ENCODE measurements around the gene CDR2L. TPM values are rescaled to one million over a fixed set of nuclear protein-coding genes. Genes with fewer than 3 reads are reported as not detected.
A peak's percentile ranks its signal among the peaks of the same experiment; 100 is the strongest.
"Not testable (repeated sequence)": the region's sequence is repeated elsewhere in the genome, so short reads cannot be mapped to it uniquely, and the experiment has no call there.

Gene CDR2L
- total RNA-seq, 1 experiment from 2014 or later: 3.4 TPM

DNA sequence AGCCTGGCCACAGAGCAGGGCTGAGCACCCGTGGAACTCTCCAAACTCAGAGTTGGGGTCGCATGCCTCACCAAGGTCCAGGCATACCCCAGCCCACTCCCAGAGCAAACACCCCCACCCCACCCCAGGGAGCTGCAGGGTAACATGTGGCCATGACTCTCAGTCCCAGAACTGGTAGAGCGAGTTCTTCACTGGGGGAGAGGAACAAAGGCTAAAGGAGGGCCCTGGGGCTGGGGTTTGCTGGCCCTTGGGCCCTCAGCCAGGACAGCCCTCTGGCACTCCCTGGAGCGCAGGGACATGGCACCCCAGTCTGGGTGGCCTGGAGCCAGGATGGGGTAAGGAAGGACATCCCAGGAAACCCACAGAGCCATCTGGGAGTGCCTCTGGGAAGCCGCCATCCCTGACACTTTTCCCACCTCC is 19.1 kb upstream of the CDR2L start:
- Mint-ChIP-seq H3K27me3 (ENCODE audit: insufficient read depth, unreplicated experiment) (peaks cover 10% of the 10 kb centered on the region), H3K9me3 (ENCODE audit: unreplicated experiment) (no peaks in the 10 kb centered on the region), H3K4me1 (ENCODE audit: insufficient read depth, unreplicated experiment) (peaks cover 13% of the 10 kb centered on the region), H3K27ac (ENCODE audit: low read depth, unreplicated experiment) (no peak overlapping the region), H3K36me3 (ENCODE audit: insufficient read depth, unreplicated experiment) (no peaks in the 10 kb centered on the region), H3K4me3 (ENCODE audit: unreplicated experiment) (no peak overlapping the region)
- ChIA-PET POLR2A (no interaction called here), CTCF (interaction anchor here (0.6 to 2.4 kb wide), 4 partner anchors 10 to 354 kb away, joined by 3 to 11 read pairs (median 4); partner anchors contain the start of gene OTOP2)
- TF ChIP-seq CTCF (IDR thresholded peaks at IDR 0.05; ENCODE audit: unreplicated experiment): no peak
- BruUV-seq (replicated peaks): no TSS peak
- intact Hi-C loops (cut with micrococcal nuclease): no loop called here
- no peak for DNase-seq (ENCODE audit: unreplicated experiment)

DNA sequence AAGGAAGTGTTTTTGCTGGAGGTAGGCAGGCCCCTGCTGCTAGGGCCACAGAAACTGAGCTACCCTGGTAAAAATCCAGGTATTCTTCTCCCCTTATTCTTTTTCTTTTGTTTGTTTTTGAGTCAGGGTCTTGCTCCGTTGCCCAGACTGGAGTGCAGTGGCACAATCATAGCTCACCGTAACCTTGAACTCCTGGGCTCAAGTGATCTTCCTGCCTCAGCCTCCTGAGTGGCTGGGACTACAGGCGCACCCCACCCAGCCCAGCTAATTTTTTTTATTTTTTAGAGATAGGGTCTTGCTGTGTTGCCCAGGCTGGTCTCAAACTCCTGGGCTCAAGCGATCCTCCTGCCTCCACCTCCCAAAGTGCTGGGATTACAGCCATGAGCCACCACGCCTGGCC is 17.9 kb upstream of the CDR2L start:
- ChIA-PET POLR2A (interaction anchor here (1.2 kb wide), 1 partner anchor 96 kb away, joined by 3 read pairs; the partner anchor contains the start of gene FDXR), CTCF (interaction anchor here (0.5 to 2.4 kb wide), 4 partner anchors 10 to 45 kb away, joined by 3 to 11 read pairs (median 4); partner anchors contain the start of genes MRPL58 and OTOP2)
- intact Hi-C loops (cut with micrococcal nuclease); H3K36me3 Mint-ChIP-seq (ENCODE audit: insufficient read depth, unreplicated experiment); H3K4me3 Mint-ChIP-seq (ENCODE audit: unreplicated experiment); DNase-seq (ENCODE audit: unreplicated experiment); H3K9me3 Mint-ChIP-seq (ENCODE audit: unreplicated experiment); BruUV-seq (replicated peaks); H3K27ac Mint-ChIP-seq (ENCODE audit: low read depth, unreplicated experiment): not testable (repeated sequence)
- Mint-ChIP-seq H3K4me1 (ENCODE audit: insufficient read depth, unreplicated experiment) (peaks cover 13% of the 10 kb centered on the region), H3K27me3 (ENCODE audit: insufficient read depth, unreplicated experiment) (peaks cover 14% of the 10 kb centered on the region)

GRCh38 chr17:74970395-74970794 is 17.0 kb upstream of the CDR2L start:
- H3K4me3 Mint-ChIP-seq (ENCODE audit: unreplicated experiment): no peak overlapping the region
- no peak for TF ChIP-seq CTCF (IDR thresholded peaks at IDR 0.05; ENCODE audit: unreplicated experiment)
- POLR2A ChIA-PET: interaction anchor here (2.3 kb wide), 1 partner anchor 9 kb away, joined by 9 read pairs; no protein-coding TSS in a partner anchor
- no peak for DNase-seq (ENCODE audit: unreplicated experiment)
- H3K27me3 Mint-ChIP-seq (ENCODE audit: insufficient read depth, unreplicated experiment): peaks cover 14% of the 10 kb centered on the region
- H3K27ac Mint-ChIP-seq (ENCODE audit: low read depth, unreplicated experiment): peak overlapping the region; percentile 66
- no peaks in the 10 kb centered on the region for H3K9me3 Mint-ChIP-seq (ENCODE audit: unreplicated experiment)
- CTCF ChIA-PET: interaction anchor here (0.6 to 1.0 kb wide), 2 partner anchors 42 to 214 kb away, joined by 3 read pairs; partner anchors contain the start of gene MRPL58
- intact Hi-C loops (cut with micrococcal nuclease): no loop called here
- H3K4me1 Mint-ChIP-seq (ENCODE audit: insufficient read depth, unreplicated experiment): peaks cover 9% of the 10 kb centered on the region
- no TSS peak for BruUV-seq (replicated peaks)
- H3K36me3 Mint-ChIP-seq (ENCODE audit: insufficient read depth, unreplicated experiment): no peaks in the 10 kb centered on the region

GRCh38 chr17:74971069-74971841 is 16.2 kb upstream of the CDR2L start:
- TF ChIP-seq CTCF (IDR thresholded peaks at IDR 0.05; ENCODE audit: unreplicated experiment): no peak
- no TSS peak for BruUV-seq (replicated peaks)
- peak overlapping the region; percentile 47 for H3K4me3 Mint-ChIP-seq (ENCODE audit: unreplicated experiment)
- ChIA-PET POLR2A (interaction anchor here (0.6 to 2.3 kb wide), 4 partner anchors 10 to 198 kb away, joined by 3 to 9 read pairs (median 4); partner anchors contain the start of gene ARMC7), CTCF (interaction anchor here (0.6 to 1.3 kb wide), 5 partner anchors 13 to 300 kb away, joined by 3 to 6 read pairs (median 4); no protein-coding TSS in a partner anchor)
- H3K27ac Mint-ChIP-seq (ENCODE audit: low read depth, unreplicated experiment): no peak overlapping the region
- intact Hi-C loops (cut with micrococcal nuclease): no loop called here
- no peak for DNase-seq (ENCODE audit: unreplicated experiment)
- H3K27me3 Mint-ChIP-seq (ENCODE audit: insufficient read depth, unreplicated experiment): peaks cover 14% of the 10 kb centered on the region
- H3K4me1 Mint-ChIP-seq (ENCODE audit: insufficient read depth, unreplicated experiment): peaks cover 6% of the 10 kb centered on the region
- no peaks in the 10 kb centered on the region for H3K36me3 Mint-ChIP-seq (ENCODE audit: insufficient read depth, unreplicated experiment)
- no peaks in the 10 kb centered on the region for H3K9me3 Mint-ChIP-seq (ENCODE audit: unreplicated experiment)
